IMR-90 (cell line): ENCODE results near the gene SLC28A3.

ENCODE experiments used
- BHLHE40 ChIP-seq: fragments of 150-350 bp; IDR thresholded peaks from 2 replicates; pipeline ENCODE4 v1.6.1; 2016; ENCODE audit warnings: mild to moderate bottlenecking, low read depth, low read length
- CHD1 ChIP-seq: IDR thresholded peaks from 2 replicates; pipeline ENCODE4 v1.6.1; 2012; ENCODE audit warnings: low read depth, low read length, improper control_type of control experiment
- CTCF ChIP-seq: conservative IDR thresholded peaks from 2 replicates; pipeline ENCODE4 v1.5.1; 2012; ENCODE audit warnings: mild to moderate bottlenecking, low read depth, low read length, improper control_type of control experiment
- ELK1 ChIP-seq: fragments of 150-350 bp; IDR thresholded peaks from 2 replicates; pipeline ENCODE4 v1.6.1; 2016; ENCODE audit warnings: low read depth, mild to moderate bottlenecking, low read length, moderate library complexity, borderline replicate concordance
- FOS ChIP-seq: fragments of 150-350 bp; IDR thresholded peaks from 2 replicates; pipeline ENCODE4 v1.6.1; 2016; ENCODE audit warnings: low read depth, low read length
- MAFK ChIP-seq: IDR thresholded peaks from 2 replicates; pipeline ENCODE4 v1.6.1; 2012; ENCODE audit warnings: low read depth, low read length, improper control_type of control experiment
- MAZ ChIP-seq: IDR thresholded peaks from 2 replicates; pipeline ENCODE4 v1.6.1; 2012; ENCODE audit warnings: low read depth, mild to moderate bottlenecking, low read length, improper control_type of control experiment, moderate library complexity, borderline replicate concordance
- MXI1 ChIP-seq: IDR thresholded peaks from 2 replicates; pipeline ENCODE4 v1.6.1; 2012; ENCODE audit warnings: low read depth, mild to moderate bottlenecking, low read length, moderate library complexity, borderline replicate concordance
- POLR2A ChIP-seq: IDR thresholded peaks from 2 replicates; pipeline ENCODE4 v1.6.1; 2012; ENCODE audit warnings: mild to moderate bottlenecking, low read depth, low read length
- RAD21 ChIP-seq: IDR thresholded peaks from 2 replicates; pipeline ENCODE4 v1.6.1; 2012; ENCODE audit warnings: low read length, improper control_type of control experiment
- RFX5 ChIP-seq: IDR thresholded peaks from 2 replicates; pipeline ENCODE4 v1.8.0; 2012; ENCODE audit warnings: low read depth, mild to moderate bottlenecking, low read length, moderate library complexity
- SMC3 ChIP-seq: fragments of 150-350 bp; IDR thresholded peaks from 2 replicates; pipeline ENCODE4 v1.6.1; 2016; ENCODE audit warnings: low read depth, mild to moderate bottlenecking, antibody characterized with exemption, low read length, moderate library complexity
- TF ChIP-seq, protein P1 (sequence below): fragments of 150-350 bp; IDR thresholded peaks from 2 replicates; pipeline ENCODE4 v1.6.1; 2017; ENCODE audit warnings: mild to moderate bottlenecking, antibody characterized with exemption, low read length, low read depth

- no peak for TF ChIP-seq FOS
- no peak for TF ChIP-seq CTCF
- TF ChIP-seq, protein P1, sequence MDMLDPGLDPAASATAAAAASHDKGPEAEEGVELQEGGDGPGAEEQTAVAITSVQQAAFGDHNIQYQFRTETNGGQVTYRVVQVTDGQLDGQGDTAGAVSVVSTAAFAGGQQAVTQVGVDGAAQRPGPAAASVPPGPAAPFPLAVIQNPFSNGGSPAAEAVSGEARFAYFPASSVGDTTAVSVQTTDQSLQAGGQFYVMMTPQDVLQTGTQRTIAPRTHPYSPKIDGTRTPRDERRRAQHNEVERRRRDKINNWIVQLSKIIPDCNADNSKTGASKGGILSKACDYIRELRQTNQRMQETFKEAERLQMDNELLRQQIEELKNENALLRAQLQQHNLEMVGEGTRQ = no peak
- TF ChIP-seq MXI1 = no peak
- no peak for TF ChIP-seq BHLHE40
- no peak for TF ChIP-seq SMC3
- no peak for TF ChIP-seq MAFK
- TF ChIP-seq RFX5 = no peak
- TF ChIP-seq CHD1 = no peak
- TF ChIP-seq MAZ = no peak
- TF ChIP-seq ELK1 = no peak
- TF ChIP-seq POLR2A = no peak
- TF ChIP-seq RAD21 = no peak
Observed at GRCh38 chr9:84340535-84340934, at the start of gene SLC28A3.
